ENCODE results near the gene AGTRAP. TPM values are rescaled to one million over a fixed set of nuclear protein-coding genes. Genes with fewer than 3 reads are reported as not detected.

AGTRAP gene
- total and polyA plus RNA-seq, 2 of the 8 experiments (the other 6 are each of a cell fraction or from before 2014, with no cell fraction given): 69.7 to 192 TPM

- TF ChIP-seq TAF1 (IDR thresholded peaks at IDR 0.05; ENCODE audit: low read depth, low read length) (no peak), TAF7 (optimal IDR thresholded peaks at IDR 0.05; ENCODE audit: borderline replicate concordance, low read depth, low read length) (no peak), RAD21 (IDR thresholded peaks at IDR 0.05 in 1 of 2, conservative IDR thresholded peaks at IDR 0.05 in 1 of 2; ENCODE audit: low read depth in 2 of 2, low read length in 2 of 2) (no peak), PHF8 (conservative IDR thresholded peaks at IDR 0.05; ENCODE audit: low read depth, low read length) (no peak), ATF2 (IDR thresholded peaks at IDR 0.05; ENCODE audit: low read length) (no peak)
Observed at GRCh38 chr1:11766429-11766776, 30.5 kb downstream of the AGTRAP start (continued).

Data from H1 (cell line).